ENCODE results near the gene NEK2. TPM values are rescaled to one million over a fixed set of nuclear protein-coding genes. Genes with fewer than 3 reads are reported as not detected.
"Not testable (repeated sequence)": the region's sequence is repeated elsewhere in the genome, so short reads cannot be mapped to it uniquely, and the experiment has no call there.

Gene NEK2
- total RNA-seq, 1 donor from 2014 or later, result 18.0 TPM

- Mint-ChIP-seq H3K36me3 (ENCODE audit: low read depth) (no peaks in the 10 kb centered on the region), H3K4me3 (no peak overlapping the region), H3K27ac (no peak overlapping the region), H3K4me1 (no peaks in the 10 kb centered on the region), H3K9me3 (no peaks in the 10 kb centered on the region), H3K27me3 (peaks cover 21% of the 10 kb centered on the region)
- no peak for DNase-seq
- intact Hi-C loops (cut with micrococcal nuclease), result no loop called here
Observed at GRCh38 chr1:211704543-211704942, 29.1 kb upstream of the NEK2 start.

GRCh38 chr1:211703812-211704537 is 28.6 kb upstream of the NEK2 start:
- Mint-ChIP-seq H3K27ac (no peak overlapping the region), H3K4me1 (no peaks in the 10 kb centered on the region), H3K36me3 (ENCODE audit: low read depth) (no peaks in the 10 kb centered on the region), H3K4me3 (no peak overlapping the region), H3K9me3 (no peaks in the 10 kb centered on the region), H3K27me3 (peaks cover 23% of the 10 kb centered on the region)
- DNase-seq, result no peak
- intact Hi-C loops (cut with micrococcal nuclease), result no loop called here

- intact Hi-C loops (cut with micrococcal nuclease), result no loop called here
- no peak overlapping the region for H3K4me3 Mint-ChIP-seq
- peaks cover 12% of the 10 kb centered on the region for H3K4me1 Mint-ChIP-seq
Observed at GRCh38 chr1:211701733-211702132, 26.3 kb upstream of the NEK2 start.

GRCh38 chr1:211699059-211699458 is 23.6 kb upstream of the NEK2 start:
- H3K4me1 Mint-ChIP-seq, result peaks cover 28% of the 10 kb centered on the region
- H3K27me3 Mint-ChIP-seq, result peaks cover 23% of the 10 kb centered on the region
- no peaks in the 10 kb centered on the region for H3K9me3 Mint-ChIP-seq
- intact Hi-C loops (cut with micrococcal nuclease), result loop anchor here (2.0 to 5.0 kb wide), 5 partner anchors 18 to 758 kb away; partner anchors contain the start of genes DTL, INTS7 and LPGAT1
- peak; percentile 56 for DNase-seq
- no peaks in the 10 kb centered on the region for H3K36me3 Mint-ChIP-seq (ENCODE audit: low read depth)
- no peak overlapping the region for H3K4me3 Mint-ChIP-seq
- no peak overlapping the region for H3K27ac Mint-ChIP-seq

More at GRCh38 chr1:211701733-211702132, 26.3 kb upstream of the NEK2 start:
- H3K36me3 Mint-ChIP-seq (ENCODE audit: low read depth), result no peaks in the 10 kb centered on the region
- DNase-seq, result no peak
- no peak overlapping the region for H3K27ac Mint-ChIP-seq
- peaks cover 23% of the 10 kb centered on the region for H3K27me3 Mint-ChIP-seq
- H3K9me3 Mint-ChIP-seq, result no peaks in the 10 kb centered on the region

GRCh38 chr1:211698161-211699026 is 23.0 kb upstream of the NEK2 start:
- peak; percentile 96 for DNase-seq
- Mint-ChIP-seq H3K27me3 (peaks cover 20% of the 10 kb centered on the region), H3K4me1 (peaks cover 30% of the 10 kb centered on the region), H3K4me3 (peak overlapping the region; percentile 63), H3K27ac (no peak overlapping the region), H3K36me3 (ENCODE audit: low read depth) (no peaks in the 10 kb centered on the region), H3K9me3 (no peaks in the 10 kb centered on the region)
- intact Hi-C loops (cut with micrococcal nuclease), result loop anchor here (1.0 to 5.0 kb wide), 6 partner anchors 18 to 759 kb away; partner anchors contain the start of genes DTL, INTS7 and LPGAT1

GRCh38 chr1:211697356-211697755 is 21.9 kb upstream of the NEK2 start:
- H3K4me1 Mint-ChIP-seq, result peaks cover 30% of the 10 kb centered on the region
- intact Hi-C loops (cut with micrococcal nuclease), result loop anchor here (2.0 to 5.0 kb wide), 4 partner anchors 40 to 760 kb away; partner anchors contain the start of genes DTL and INTS7
- DNase-seq, result peak; percentile 59
- no peak overlapping the region for H3K4me3 Mint-ChIP-seq
- H3K9me3 Mint-ChIP-seq, result no peaks in the 10 kb centered on the region
- H3K27me3 Mint-ChIP-seq, result peaks cover 17% of the 10 kb centered on the region
- no peak overlapping the region for H3K27ac Mint-ChIP-seq
- no peaks in the 10 kb centered on the region for H3K36me3 Mint-ChIP-seq (ENCODE audit: low read depth)

- H3K4me1 Mint-ChIP-seq, result peaks cover 30% of the 10 kb centered on the region
- H3K27me3 Mint-ChIP-seq, result peaks cover 11% of the 10 kb centered on the region
- H3K4me3 Mint-ChIP-seq, result peak overlapping the region; percentile 31
- H3K27ac Mint-ChIP-seq, result peak overlapping the region; percentile 52
- H3K36me3 Mint-ChIP-seq (ENCODE audit: low read depth), result no peaks in the 10 kb centered on the region
- H3K9me3 Mint-ChIP-seq, result no peaks in the 10 kb centered on the region
- intact Hi-C loops (cut with micrococcal nuclease), result loop anchor here (5.0 kb wide), 3 partner anchors 42 to 762 kb away; partner anchors contain the start of genes DTL and INTS7
- DNase-seq, result peak; percentile 71
Observed at GRCh38 chr1:211695135-211695816, 19.9 kb upstream of the NEK2 start.

- H3K9me3 Mint-ChIP-seq; intact Hi-C loops (cut with micrococcal nuclease); H3K36me3 Mint-ChIP-seq (ENCODE audit: low read depth); H3K27me3 Mint-ChIP-seq; DNase-seq; H3K4me3 Mint-ChIP-seq: not testable (repeated sequence)
- Mint-ChIP-seq H3K4me1 (peaks cover 30% of the 10 kb centered on the region), H3K27ac (peak overlapping the region; percentile 28)
Observed at GRCh38 chr1:211693911-211694310, 18.5 kb upstream of the NEK2 start.

GRCh38 chr1:211688421-211688820 is 13.0 kb upstream of the NEK2 start:
- Mint-ChIP-seq H3K27me3 (peaks cover 9% of the 10 kb centered on the region), H3K27ac (no peak overlapping the region), H3K4me1 (peaks cover 13% of the 10 kb centered on the region), H3K36me3 (ENCODE audit: low read depth) (no peaks in the 10 kb centered on the region), H3K9me3 (no peaks in the 10 kb centered on the region), H3K4me3 (no peak overlapping the region)
- DNase-seq, result no peak
- intact Hi-C loops (cut with micrococcal nuclease), result no loop called here

- H3K36me3 Mint-ChIP-seq (ENCODE audit: low read depth), result no peaks in the 10 kb centered on the region
- intact Hi-C loops (cut with micrococcal nuclease), result no loop called here
- peaks cover 9% of the 10 kb centered on the region for H3K27me3 Mint-ChIP-seq
- no peak overlapping the region for H3K27ac Mint-ChIP-seq
- peak overlapping the region; percentile 10 for H3K4me3 Mint-ChIP-seq
- no peaks in the 10 kb centered on the region for H3K9me3 Mint-ChIP-seq
- DNase-seq, result peak; percentile 74
- peaks cover 13% of the 10 kb centered on the region for H3K4me1 Mint-ChIP-seq
Observed at GRCh38 chr1:211687462-211688215, 12.2 kb upstream of the NEK2 start.

GRCh38 chr1:211685823-211686222 is 10.4 kb upstream of the NEK2 start:
- H3K27me3 Mint-ChIP-seq, result peaks cover 6% of the 10 kb centered on the region
- H3K4me3 Mint-ChIP-seq, result no peak overlapping the region
- DNase-seq, result no peak
- H3K4me1 Mint-ChIP-seq, result peaks cover 18% of the 10 kb centered on the region
- H3K9me3 Mint-ChIP-seq, result no peaks in the 10 kb centered on the region
- H3K36me3 Mint-ChIP-seq (ENCODE audit: low read depth), result no peaks in the 10 kb centered on the region
- no peak overlapping the region for H3K27ac Mint-ChIP-seq
- intact Hi-C loops (cut with micrococcal nuclease), result no loop called here

- Mint-ChIP-seq H3K27me3 (peaks cover 3% of the 10 kb centered on the region), H3K4me1 (peaks cover 21% of the 10 kb centered on the region), H3K36me3 (ENCODE audit: low read depth) (no peaks in the 10 kb centered on the region), H3K27ac (no peak overlapping the region), H3K4me3 (no peak overlapping the region), H3K9me3 (no peaks in the 10 kb centered on the region)
- no peak for DNase-seq
- intact Hi-C loops (cut with micrococcal nuclease), result no loop called here
Observed at GRCh38 chr1:211684791-211685190, 9.4 kb upstream of the NEK2 start.

GRCh38 chr1:211684331-211684730 is 8.9 kb upstream of the NEK2 start:
- no peak for DNase-seq
- H3K27ac Mint-ChIP-seq, result no peak overlapping the region
- peaks cover 21% of the 10 kb centered on the region for H3K4me1 Mint-ChIP-seq
- H3K4me3 Mint-ChIP-seq, result no peak overlapping the region
- no peaks in the 10 kb centered on the region for H3K36me3 Mint-ChIP-seq (ENCODE audit: low read depth)
- intact Hi-C loops (cut with micrococcal nuclease), result no loop called here
- no peaks in the 10 kb centered on the region for H3K9me3 Mint-ChIP-seq
- H3K27me3 Mint-ChIP-seq, result peaks cover 5% of the 10 kb centered on the region

All from activated CD4-positive, alpha-beta T cell treated with anti-CD3 and anti-CD28 coated beads, Interleukin-2, amount 10 ng/mL, durations not matched to agents 24 days and 14 days (primary cell).